ENCODE results near the gene ZNF691.

DNA sequence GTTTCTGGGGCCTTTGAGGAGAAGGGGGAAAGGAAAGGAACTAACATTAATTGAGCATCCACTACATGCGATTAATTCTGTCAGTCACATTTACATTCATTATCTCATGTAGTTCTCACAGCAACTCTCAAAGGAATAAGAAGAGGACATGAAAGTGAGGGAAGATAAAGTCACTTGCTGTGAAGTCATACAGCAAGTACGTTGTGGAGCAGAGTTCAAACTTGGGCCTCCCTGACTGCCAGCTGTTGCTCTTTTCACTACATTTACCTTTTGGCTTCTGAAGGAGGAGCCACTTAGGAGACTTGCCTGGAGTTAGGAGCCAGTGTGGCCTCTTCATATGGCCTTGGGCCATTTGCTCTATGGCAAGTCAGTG is 6.2 kb downstream of the ZNF691 start:
- TF ChIP-seq, protein P1, sequence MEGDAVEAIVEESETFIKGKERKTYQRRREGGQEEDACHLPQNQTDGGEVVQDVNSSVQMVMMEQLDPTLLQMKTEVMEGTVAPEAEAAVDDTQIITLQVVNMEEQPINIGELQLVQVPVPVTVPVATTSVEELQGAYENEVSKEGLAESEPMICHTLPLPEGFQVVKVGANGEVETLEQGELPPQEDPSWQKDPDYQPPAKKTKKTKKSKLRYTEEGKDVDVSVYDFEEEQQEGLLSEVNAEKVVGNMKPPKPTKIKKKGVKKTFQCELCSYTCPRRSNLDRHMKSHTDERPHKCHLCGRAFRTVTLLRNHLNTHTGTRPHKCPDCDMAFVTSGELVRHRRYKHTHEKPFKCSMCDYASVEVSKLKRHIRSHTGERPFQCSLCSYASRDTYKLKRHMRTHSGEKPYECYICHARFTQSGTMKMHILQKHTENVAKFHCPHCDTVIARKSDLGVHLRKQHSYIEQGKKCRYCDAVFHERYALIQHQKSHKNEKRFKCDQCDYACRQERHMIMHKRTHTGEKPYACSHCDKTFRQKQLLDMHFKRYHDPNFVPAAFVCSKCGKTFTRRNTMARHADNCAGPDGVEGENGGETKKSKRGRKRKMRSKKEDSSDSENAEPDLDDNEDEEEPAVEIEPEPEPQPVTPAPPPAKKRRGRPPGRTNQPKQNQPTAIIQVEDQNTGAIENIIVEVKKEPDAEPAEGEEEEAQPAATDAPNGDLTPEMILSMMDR (IDR thresholded peaks at IDR 0.05; ENCODE audit: poor library complexity) = no peak
- no peak for TF ChIP-seq EZH2phosphoT487 (IDR thresholded peaks at IDR 0.05; ENCODE audit: low read depth, severe bottlenecking, unreplicated experiment)
